GM19035 (cell line): Measurements from ENCODE around the gene HMGN1.
"Not testable (repeated sequence)": the region's sequence is repeated elsewhere in the genome, so short reads cannot be mapped to it uniquely, and the experiment has no call there.

Experiments
- ATAC-seq: cut with Tn5 transposase; IDR thresholded peaks from one replicate; pipeline ENCODE4 v1.9.1; 2021; ENCODE audit not compliant: unreplicated experiment

Gene HMGN1

GRCh38 chr21:39369896-39370288, 21.0 kb upstream of the HMGN1 start:
- ATAC-seq: not testable (repeated sequence)

GRCh38 chr21:39367783-39368182, 18.9 kb upstream of the HMGN1 start:
- ATAC-seq: no peak

GRCh38 chr21:39366563-39366962, 17.7 kb upstream of the HMGN1 start:
- ATAC-seq: no peak

GRCh38 chr21:39364949-39365348, 16.1 kb upstream of the HMGN1 start:
- ATAC-seq: no peak

- ATAC-seq: no peak
Measured at GRCh38 chr21:39363607-39364555, 15.0 kb upstream of the HMGN1 start.

- ATAC-seq: no peak
Measured at GRCh38 chr21:39362733-39363132, 13.8 kb upstream of the HMGN1 start.

- no peak for ATAC-seq
Measured at GRCh38 chr21:39359382-39359781, 10.5 kb upstream of the HMGN1 start.

- ATAC-seq: no peak
Measured at GRCh38 chr21:39353295-39353694, 4.4 kb upstream of the HMGN1 start.

- no peak for ATAC-seq
Measured at GRCh38 chr21:39350094-39351005, 1.5 kb upstream of the HMGN1 start.

- peak; percentile 80 for ATAC-seq
Measured at GRCh38 chr21:39349211-39350093, 564 bp upstream of the HMGN1 start.

- no peak for ATAC-seq
Measured at GRCh38 chr21:39348040-39348354, 891 bp downstream of the HMGN1 start.

GRCh38 chr21:39347537-39347936, 1.4 kb downstream of the HMGN1 start:
- ATAC-seq: no peak

- ATAC-seq: no peak
Measured at GRCh38 chr21:39346671-39347331, 2.1 kb downstream of the HMGN1 start.

GRCh38 chr21:39346206-39346605, 2.7 kb downstream of the HMGN1 start:
- ATAC-seq: no peak

GRCh38 chr21:39345440-39345839, 3.4 kb downstream of the HMGN1 start:
- no peak for ATAC-seq

- ATAC-seq: no peak
Measured at GRCh38 chr21:39344848-39345247, 4.0 kb downstream of the HMGN1 start.

- ATAC-seq: no peak
Measured at GRCh38 chr21:39341249-39341923, 7.5 kb downstream of the HMGN1 start.

- ATAC-seq: no peak
Measured at GRCh38 chr21:39340687-39341086, 8.2 kb downstream of the HMGN1 start.

- ATAC-seq: no peak
Measured at GRCh38 chr21:39339231-39339630, 9.7 kb downstream of the HMGN1 start.
